DMS79 (cell line): ENCODE data around the gene CD300A.
"Not testable (repeated sequence)": the region's sequence is repeated elsewhere in the genome, so short reads cannot be mapped to it uniquely, and the experiment has no call there.

ENCODE experiments used
- DNase-seq: peaks from one replicate; lab custom pipeline; 2025; lab: John Stamatoyannopoulos, UW

Gene CD300A

DNA sequence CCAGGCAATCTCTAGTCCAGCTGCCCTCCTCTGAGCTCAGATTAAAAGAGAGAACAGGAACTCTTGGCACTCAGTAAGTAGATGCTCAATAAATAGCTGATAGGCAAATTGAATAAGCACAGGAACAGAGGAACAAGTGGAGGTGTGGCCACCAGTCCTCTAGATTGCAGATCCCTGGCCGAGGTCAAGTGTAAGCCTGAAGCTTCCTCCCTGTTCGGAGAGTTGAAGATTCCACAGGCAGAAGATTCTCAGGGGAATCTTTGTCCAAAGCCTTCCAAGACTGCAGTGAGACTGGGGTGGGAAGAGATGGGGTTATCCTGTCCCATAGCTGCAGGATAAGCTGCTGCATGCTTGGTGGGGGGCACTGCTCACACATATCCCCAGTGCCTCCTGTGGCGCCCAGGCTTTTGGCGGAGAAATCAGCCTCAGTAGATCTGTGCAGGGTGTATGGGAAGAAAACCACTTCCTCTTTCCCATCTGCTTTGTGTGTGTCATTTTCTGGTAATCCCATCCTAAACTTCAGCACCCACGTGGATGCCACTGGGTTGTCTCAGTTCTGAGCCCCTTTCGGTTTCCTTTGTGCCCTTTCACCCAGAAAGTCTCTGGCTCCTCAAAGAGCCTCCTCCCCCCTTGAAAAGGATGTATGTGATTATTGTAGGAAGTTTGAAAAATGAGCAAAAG is 12.1 kb downstream of the CD300A start:
- DNase-seq, result no peak

DNA sequence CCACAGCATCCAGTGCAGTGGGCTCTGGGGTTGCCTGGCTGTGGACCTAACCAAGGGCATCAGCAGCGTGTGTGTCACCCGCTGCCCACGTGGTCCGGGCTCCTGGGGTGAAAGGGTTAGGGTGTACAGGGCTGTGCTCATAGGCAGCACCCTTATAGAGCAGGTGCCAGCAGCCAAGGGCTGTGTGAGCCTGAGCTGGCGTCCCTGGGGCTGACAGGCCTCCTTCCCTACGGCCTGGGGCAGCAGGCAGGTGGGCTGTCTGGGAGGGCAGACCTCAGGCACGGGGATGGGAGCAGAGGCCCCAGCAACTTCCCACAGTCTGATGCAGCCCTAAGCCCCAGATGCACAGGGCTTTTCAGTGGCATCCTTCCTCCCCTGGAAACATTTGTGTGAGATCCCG is 13.9 kb downstream of the CD300A start:
- no peak for DNase-seq

DNA sequence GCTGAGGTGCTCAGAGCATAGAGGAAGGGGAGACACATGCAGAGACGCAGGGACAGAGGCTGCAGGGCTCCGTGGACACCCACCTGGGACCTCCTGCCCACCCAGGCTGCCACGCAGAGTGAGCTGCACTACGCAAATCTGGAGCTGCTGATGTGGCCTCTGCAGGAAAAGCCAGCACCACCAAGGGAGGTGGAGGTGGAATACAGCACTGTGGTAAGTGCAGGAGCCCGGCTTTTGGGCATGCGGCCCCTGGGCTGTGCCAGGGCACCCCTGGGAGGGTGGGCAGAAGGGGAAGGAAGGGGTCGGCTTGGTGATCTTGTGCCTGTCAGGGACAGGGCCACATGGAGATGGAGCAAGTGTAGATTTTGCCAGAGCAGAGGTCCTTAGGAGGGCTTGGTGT is 15.2 kb downstream of the CD300A start:
- no peak for DNase-seq

DNA sequence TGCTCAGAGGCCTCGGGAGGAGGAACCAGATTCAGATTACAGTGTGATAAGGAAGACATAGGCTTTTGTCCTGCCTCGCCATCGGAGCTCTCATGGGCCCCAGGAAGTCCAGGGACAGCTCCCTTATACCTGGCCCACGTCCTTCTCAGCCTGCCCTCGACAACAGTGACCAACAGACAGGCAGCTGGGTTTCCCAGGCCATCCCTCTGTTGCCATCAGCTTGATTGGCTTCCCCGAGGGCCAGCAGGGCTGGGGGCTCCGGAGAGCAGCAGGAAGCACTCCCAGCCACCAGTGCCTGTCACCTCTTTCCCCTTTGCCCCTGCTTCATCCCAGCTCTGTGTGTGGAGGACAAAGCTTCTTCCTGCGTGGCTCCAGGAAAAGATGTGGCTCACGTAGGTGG is 17.6 kb downstream of the CD300A start:
- no peak for DNase-seq

DNA sequence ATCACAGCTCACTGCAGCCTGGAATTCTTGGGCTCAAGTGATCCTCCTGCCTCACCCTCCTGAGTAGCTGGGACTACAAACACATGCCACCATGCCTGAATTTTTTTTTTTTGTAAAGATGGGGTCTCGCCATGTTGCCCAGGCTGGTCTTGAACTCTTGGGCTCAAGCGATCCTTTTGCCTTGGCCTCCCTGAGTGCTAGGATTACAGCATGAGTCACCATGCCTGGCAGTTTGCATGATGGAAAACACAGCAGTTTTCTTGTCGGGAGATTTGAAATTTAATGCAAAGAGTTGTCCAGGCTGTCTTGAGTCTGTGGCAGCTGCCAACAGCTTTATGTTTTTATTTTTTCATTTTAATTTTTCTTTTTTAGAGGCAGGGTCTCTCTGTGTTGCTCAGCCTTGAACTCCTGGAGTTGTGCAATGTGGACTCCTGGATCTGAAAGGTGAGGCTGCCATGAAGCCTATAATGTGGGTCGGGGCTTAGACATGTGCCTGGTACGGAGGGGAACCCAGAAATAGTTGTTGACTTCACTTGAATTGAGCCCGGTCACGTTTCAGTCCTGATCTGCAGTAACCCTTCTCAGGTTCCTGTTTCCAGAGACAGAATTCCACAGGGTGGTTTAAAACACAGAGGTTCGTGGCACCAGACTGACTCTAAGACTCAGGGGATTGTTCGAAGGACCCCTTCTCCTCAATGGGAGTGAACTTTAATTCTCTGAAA is 18.7 kb downstream of the CD300A start:
- DNase-seq, result no peak

DNA sequence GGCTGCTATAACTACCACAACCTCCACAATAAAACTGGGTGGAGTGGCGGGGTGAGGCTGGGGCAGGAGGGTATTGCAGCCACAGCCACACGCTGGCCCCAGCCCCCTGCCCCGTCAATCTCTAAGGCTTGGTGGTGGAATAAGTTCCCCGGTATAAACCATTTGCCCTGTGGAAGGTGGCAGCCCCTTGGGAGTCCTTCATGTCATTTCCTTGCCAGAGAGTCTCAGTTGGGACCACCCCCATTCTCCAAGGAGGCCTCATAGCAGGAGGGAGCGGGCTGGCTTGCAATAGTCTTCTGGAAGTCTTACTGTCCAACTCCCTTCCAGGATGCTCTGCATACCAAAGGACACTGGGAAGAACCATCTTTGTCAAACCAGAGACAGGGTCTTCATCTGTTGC is 19.4 kb downstream of the CD300A start:
- DNase-seq, result no peak

DNA sequence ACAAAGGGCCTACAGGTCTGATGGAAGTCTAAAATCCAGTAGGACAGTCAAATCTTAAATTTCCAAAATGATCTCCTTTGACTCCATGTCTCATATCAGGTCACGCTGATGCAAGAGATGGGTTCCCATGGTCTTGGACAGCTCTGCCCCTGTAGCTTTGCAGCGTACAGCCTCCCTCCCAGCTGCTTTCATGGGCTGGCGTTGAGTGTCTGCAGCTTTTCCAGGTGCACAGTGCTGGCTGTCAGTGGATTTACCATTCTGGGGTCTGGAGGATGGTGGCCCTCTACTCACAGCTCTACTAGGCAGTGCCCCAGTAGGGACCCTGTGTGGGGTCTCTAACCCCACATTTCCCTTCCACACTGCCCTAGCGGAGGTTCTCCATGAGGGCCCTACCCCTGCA is 21.8 kb downstream of the CD300A start:
- not testable (repeated sequence) for DNase-seq

DNA sequence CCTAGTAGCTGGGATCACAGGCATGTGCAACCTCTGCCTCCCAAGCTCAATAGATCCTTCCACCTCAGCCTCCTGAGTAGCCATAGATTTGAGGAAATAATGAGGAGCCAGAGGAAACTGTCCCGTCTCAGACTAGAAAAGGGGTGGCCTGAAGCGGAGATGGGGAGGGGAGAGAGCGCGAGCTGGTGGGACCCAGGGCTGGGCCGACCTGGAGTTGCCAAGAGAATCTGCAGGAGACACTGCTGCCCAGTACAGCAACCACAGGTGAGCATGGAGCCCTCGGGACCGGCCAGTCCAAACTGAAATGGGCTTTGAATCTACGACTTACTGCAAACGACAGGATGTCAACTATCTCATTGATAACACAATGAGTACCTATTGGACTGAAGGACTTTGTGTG is 24.3 kb downstream of the CD300A start:
- no peak for DNase-seq

DNA sequence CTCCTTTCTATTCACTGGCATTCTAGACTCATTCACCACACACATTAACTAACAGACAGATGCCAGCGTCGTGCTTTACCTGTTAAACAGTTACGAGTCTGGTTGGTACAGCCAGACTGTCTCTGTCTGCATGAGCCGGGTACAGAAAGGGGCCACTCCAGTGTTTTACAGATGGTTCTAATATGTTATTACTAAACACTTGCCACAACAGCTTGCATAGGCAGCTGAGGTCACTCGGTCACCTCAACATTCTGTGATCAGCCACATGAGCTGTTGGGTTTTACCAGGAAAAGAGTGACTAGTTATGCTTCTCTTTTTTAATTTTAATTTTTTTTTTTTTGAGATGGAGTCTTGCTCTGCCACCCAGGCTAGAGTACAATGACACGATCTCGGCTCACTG is 25.2 kb downstream of the CD300A start:
- no peak for DNase-seq

DNA sequence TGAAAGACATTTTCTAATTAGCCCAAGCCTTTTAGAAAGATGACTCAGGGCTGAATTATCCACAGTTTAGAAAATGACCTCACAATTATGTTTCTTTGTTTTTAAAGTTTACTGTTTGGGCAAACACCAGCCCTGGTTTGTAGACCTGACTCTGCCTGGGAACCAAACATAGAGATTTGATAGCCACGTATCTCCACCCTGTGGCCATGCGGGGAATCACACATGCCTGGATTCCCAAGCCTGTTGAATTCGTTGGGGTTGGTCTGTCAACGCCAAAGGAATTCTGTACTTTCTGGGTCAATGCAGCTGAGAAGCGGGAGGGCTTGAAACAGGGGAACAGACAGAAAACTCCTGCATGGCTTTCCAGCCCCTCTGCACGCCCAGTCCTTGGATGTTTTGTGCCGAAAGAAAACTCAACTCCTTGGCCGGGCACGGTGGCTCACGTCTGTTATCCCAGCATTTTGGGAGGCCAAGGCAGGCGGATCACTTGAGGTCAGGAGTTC is 26.9 kb downstream of the CD300A start:
- peak; percentile 3 for DNase-seq

DNA sequence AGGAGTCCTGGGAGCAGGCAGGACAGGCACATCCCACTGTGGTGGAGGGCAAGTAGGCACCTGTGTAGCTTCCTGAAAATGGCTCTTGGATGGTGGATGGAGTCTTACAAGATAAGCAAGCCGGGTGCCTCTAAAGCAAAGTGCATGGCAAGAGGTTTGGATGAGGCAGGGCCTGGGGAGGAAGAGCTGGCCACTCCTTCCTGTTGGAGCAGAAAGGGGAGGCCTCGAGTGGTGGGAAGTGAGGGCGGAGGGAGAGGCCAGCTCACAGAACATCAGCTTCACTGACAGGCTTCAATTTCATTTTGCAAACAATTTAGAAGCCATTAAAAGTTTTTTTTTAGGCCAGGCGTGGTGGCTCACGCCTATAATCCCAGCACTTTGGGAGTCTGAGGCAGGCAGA is 31.0 kb downstream of the CD300A start:
- DNase-seq, result no peak

DNA sequence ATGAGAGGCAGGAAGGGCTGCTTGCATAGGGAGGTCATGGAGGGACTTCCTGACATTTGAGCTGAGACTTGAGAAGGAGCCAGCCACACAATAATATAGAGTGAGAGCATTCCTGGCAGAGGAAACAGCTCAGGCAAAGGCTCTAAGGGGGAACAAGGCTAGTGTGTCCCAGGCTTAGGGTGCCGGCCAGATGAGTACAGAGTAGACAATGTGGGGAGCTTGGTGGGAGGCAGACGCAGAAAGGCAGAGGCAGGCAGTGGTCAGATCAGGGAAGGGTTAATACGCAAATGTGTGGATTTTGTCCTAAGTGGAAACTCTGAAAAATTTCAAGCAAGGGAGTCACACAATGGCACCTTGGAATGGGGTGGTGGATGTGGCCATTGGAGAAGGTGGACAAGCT is 33.6 kb downstream of the CD300A start:
- DNase-seq, result no peak

DNA sequence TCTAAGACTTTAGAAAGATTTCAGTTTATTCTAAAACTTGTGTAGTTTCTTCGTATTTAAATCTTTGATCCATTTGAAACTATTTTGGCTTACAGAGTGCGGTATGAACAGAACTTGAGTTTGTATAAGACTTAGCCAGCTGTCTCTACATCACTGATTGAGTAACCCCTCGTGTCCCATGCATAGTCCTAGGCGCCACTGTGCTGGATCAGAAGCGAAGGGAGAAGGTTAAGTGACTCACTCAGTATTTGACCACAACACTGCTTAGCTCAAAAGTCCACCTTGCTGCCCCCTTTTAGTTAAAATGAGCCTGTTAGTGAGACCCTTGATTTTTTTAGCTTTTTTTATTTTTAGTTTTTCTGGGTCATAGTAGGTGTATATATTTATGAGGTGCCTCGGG is 36.4 kb downstream of the CD300A start:
- DNase-seq, result no peak

DNA sequence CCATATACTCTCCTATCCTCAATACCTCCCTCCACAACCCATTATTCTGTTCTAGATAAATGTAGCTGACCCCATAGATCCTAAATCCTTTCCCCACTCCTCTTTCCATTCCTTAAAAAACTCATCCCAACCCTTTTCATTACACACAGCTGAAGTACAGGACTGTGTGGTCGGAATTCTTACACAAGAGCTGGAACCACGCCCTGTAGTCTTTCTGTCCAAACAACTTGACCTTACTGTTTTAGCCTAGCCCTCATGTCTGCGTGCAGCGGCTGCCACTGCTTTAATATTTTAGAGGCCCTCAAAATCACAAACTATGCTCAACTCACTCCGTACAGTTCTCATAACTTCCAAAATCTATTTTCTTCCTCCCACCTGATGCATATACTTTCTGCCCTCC is 37.5 kb downstream of the CD300A start:
- DNase-seq, result not testable (repeated sequence)

DNA sequence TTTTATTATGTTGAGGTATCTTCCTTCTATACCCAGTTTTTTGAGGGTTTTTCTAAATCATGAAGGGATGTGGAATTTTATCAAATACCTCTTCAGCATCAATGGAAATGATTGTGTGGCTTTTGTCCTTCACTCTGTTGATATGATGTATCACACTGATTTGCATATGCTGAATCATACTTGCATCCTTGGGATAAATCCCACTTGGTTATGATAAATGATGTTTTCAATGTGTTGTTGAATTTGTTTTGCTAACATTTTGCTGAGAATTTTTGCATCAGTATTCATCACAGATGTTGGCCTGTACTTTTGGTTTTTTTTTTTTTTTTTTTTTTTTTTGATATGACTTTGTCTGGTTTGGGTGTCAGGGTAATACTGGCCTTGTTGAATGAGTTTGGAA is 41.7 kb downstream of the CD300A start:
- DNase-seq, result no peak

DNA sequence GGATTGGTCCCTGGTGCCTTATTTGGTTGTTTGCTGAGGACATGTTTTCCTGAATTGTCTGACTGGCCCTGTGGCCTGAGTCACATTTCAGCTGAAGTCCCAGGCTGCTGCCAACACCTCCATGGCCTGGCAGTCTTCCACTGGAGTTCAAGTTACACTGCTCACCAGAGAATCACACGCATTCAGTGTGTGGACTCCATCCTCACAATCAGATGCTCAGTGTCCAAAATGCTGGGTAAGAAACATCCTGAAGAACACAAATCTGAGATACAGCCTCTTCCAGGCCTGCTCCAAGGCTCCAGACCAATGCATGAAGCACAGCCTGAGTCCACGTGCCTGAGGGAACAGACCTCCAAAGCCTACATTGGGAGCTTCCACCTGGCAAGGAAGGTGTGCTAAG is 45.6 kb downstream of the CD300A start:
- DNase-seq, result no peak

DNA sequence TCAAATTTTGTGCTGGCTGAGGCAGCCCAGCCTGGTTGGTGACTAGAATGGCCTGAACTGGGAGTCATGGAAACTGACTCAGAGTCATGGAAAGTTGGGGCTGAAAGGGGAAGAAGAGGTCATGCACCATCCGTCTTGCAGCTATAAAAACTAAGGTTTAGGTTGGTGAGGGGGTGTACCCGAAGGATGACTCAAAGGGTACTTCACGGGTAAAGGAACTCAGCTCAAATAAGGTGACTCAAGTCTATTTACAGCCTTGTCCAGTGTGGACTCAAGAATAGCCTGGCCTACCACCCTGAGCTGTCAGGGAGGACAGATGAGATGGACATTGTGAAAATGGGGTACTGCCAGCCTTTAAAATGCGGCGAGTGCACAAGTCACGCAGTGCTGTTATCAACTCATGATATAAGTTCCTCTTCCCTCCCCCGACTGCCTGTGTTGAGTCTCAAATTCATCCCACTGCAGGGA is 46.2 kb downstream of the CD300A start:
- no peak for DNase-seq

DNA sequence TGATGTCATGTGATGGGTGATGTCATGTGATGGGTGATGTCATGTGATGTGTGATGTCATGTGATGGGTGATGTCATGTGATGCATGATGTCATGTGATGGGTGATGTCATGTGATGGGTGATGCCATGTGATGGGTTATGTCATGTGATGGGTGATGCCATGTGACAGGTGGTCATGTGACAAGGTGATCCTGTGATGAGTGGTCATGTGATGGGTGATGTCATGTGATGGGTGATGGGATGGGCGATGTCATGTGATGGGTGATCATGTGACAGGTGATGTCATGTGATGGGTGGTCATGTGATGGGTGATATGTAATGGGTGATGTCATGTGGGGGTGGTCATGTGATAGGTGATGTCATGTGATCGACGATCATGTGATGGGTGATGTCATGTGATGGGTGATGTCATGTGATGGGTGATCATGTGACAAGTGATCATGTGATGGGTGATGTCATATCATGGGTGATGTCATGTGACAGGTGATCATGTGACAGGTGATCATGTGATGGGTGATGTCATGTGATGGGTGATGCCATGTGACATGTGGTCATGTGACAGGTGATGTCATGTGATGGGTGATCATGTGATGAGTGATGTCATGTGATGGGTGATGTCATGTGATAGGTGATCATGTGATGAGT is 47.7 kb downstream of the CD300A start:
- no peak for DNase-seq

DNA sequence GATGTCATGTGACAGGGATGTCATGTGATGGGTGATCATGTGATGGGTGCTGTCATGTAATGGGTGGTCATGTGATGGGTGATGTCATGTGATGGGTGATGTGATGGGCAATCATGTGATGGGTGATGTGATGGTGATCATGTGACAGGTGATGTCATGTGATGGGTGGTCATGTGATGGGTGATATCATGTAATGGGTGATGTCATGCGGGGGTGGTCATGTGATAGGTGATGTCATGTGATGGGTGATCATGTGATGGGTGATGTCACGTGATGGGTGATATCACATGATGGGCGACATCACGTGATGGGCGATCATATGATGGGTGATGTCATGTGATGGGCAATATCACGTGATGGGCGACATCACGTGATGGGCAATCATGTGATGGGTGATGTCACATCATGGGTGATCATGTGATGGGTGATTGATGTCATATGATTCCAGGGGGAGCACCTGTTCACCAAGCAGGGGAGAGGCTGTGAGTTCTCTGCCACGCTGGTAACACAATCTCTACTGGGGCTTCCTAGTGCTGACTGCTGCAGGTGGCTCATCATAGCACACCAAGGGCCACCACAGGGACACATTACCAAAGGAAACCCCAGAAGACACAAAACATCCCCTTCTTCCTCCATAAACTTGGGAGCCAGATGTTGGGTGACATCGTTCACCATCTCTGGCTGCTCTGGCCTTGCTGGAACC is 48.3 kb downstream of the CD300A start:
- no peak for DNase-seq

DNA sequence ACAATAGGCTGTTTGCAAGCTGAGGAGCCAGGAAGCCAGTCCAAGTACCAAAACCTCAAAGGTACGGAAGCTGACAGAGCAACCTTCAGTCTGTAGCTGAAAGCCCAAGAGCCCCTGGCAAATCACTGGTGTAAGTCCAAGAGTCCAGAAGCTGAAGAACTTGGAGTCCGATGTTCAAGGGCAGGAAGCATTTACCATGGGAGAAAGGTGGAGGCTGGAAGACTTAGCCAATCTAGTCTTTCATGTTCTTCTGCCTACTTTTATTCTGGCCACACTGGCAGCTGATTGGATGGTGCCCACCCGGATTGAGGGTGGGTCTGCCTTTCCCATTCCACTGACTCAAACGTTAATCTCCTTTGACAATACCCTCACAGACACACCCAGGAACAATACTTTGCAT is 49.5 kb downstream of the CD300A start:
- DNase-seq, result no peak

DNA sequence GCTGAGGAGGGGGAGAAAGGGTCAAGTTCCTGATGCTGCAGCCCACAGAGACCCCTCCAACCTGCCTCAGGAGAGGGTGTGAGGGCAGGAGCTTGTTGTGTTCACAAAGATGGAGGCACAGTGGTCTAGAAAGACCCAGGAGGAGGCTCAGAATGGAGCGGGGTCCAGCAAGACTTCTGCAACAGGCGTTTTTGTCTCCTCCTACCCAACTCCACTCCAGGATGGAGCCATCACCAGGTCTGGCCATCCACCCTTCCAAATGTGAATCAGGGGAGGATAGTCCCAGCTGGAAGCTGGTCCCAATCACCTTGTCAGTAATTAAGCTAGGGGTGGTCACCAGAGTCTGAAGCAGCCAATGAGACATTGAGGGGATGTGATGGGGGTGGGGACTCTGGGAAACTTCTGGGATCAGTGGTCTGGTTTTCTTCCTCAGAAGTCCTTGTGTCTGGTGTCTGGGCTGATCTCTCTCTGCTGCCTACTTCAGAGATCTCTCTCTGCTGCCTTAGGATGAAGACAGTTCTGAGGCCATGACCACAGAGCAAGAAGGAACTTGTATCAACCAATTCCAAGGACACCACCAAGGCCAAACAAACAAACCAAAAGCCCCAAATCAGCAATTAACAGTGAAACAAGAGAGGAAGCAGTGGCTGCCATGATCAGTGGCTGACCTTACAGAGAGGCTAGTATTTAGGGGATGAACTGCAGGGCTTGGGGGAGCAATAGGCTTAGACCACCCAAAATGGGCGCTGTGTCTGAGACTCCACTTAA is 50.3 kb downstream of the CD300A start:
- no peak for DNase-seq
